DOHH2 (cell line): ENCODE results near the gene MST1R.
A peak's percentile ranks its signal among the peaks of the same experiment; 100 is the strongest.

ENCODE experiments used
- H3F3A ChIP-seq: fragments of 200-600 bp; sonication (generic), shearing (Covaris generic); 2 replicates; pipeline ENCODE4 v1.6.0; 2016; ENCODE audit warnings: antibody characterized with exemption, mild to moderate bottlenecking; ENCODE audit not compliant: control insufficient read depth, insufficient read depth
- H3K27ac ChIP-seq: fragments of 200-600 bp; sonication (generic); 2 replicates; pipeline ENCODE4 v1.5.1; 2014; ENCODE audit warnings: low read depth, mild to moderate bottlenecking, low read length, moderate library complexity
- H3K27me3 ChIP-seq: fragments of 200-600 bp; sonication (generic); 2 replicates; pipeline ENCODE4 v1.6.1; 2014; ENCODE audit warnings: mild to moderate bottlenecking, low read length, mixed read lengths; ENCODE audit not compliant: control insufficient read depth
- H3K36me3 ChIP-seq: fragments of 200-600 bp; sonication (generic); 2 replicates; pipeline ENCODE4 v1.6.1; 2014; ENCODE audit warnings: mild to moderate bottlenecking, low read length, moderate library complexity, mixed read lengths; ENCODE audit not compliant: control insufficient read depth
- H3K4me1 ChIP-seq: fragments of 200-600 bp; sonication (generic); 2 replicates; pipeline ENCODE4 v1.6.1; 2014; ENCODE audit warnings: mild to moderate bottlenecking, low read length, mixed read lengths; ENCODE audit not compliant: control insufficient read depth
- H3K4me2 ChIP-seq: fragments of 200-600 bp; sonication (generic); 2 replicates; pipeline ENCODE4 v1.6.0; 2014; ENCODE audit warnings: mild to moderate bottlenecking, low read length, moderate library complexity
- H3K4me3 ChIP-seq: fragments of 200-600 bp; sonication (generic); 2 replicates; pipeline ENCODE4 v1.5.1; 2014; ENCODE audit warnings: mild to moderate bottlenecking, low read length, mixed read lengths
- H3K79me2 ChIP-seq: fragments of 200-600 bp; sonication (generic); 2 replicates; pipeline ENCODE4 v1.6.1; 2014; ENCODE audit warnings: mild to moderate bottlenecking, low read length, mixed read lengths; ENCODE audit not compliant: control insufficient read depth
- H3K9me2 ChIP-seq: fragments of 200-600 bp; sonication (generic); replicated peaks from 2 replicates; pipeline ENCODE4 v1.6.1; 2014; ENCODE audit warnings: mild to moderate bottlenecking, low read length, mixed read lengths; ENCODE audit not compliant: control insufficient read depth
- H3K9me3 ChIP-seq: fragments of 200-600 bp; sonication (generic); 2 replicates; pipeline ENCODE4 v1.6.1; 2014; ENCODE audit warnings: antibody characterized with exemption, low read length, mixed read lengths; ENCODE audit not compliant: control insufficient read depth, insufficient read depth
- H4K20me1 ChIP-seq: fragments of 200-600 bp; sonication (generic); 2 replicates; pipeline ENCODE4 v1.6.0; 2014; ENCODE audit warnings: low read depth, mild to moderate bottlenecking, antibody characterized with exemption, low read length, moderate library complexity; ENCODE audit not compliant: control insufficient read depth, insufficient read depth
- CTCF ChIP-seq: fragments of 200-600 bp; sonication (generic); IDR thresholded peaks from one replicate; pipeline ENCODE4 v1.5.1; 2014; ENCODE audit warnings: antibody characterized with exemption, mild to moderate bottlenecking, low read depth, low read length; ENCODE audit not compliant: poor library complexity, severe bottlenecking
- EZH2phosphoT487 ChIP-seq: fragments of 200-600 bp; sonication (generic); IDR thresholded peaks from 2 replicates; pipeline ENCODE4 v1.6.1; 2017; ENCODE audit warnings: borderline replicate concordance, mild to moderate bottlenecking, antibody characterized with exemption, low read length, moderate library complexity, mixed read lengths

The MST1R gene

GRCh38 chr3:49868862-49869466 is 34.7 kb downstream of the MST1R start:
- Histone ChIP-seq H4K20me1 (no peaks in the 10 kb centered on the region), H3F3A (no peaks in the 10 kb centered on the region), H3K9me3 (no peaks in the 10 kb centered on the region), H3K27ac (no peak overlapping the region), H3K4me1 (peaks cover 16% of the 10 kb centered on the region), H3K4me2 (peak overlapping the region; percentile 82), H3K4me3 (peak overlapping the region; percentile 64), H3K79me2 (no peaks in the 10 kb centered on the region), H3K27me3 (peaks cover 61% of the 10 kb centered on the region), H3K36me3 (no peaks in the 10 kb centered on the region), H3K9me2 (no peaks in the 10 kb centered on the region)
- TF ChIP-seq CTCF: no peak
- no peak for TF ChIP-seq EZH2phosphoT487

- Histone ChIP-seq H3K9me2 (no peaks in the 10 kb centered on the region), H3K27me3 (peaks cover 61% of the 10 kb centered on the region), H4K20me1 (no peaks in the 10 kb centered on the region), H3K4me1 (peaks cover 16% of the 10 kb centered on the region), H3K36me3 (no peaks in the 10 kb centered on the region), H3K79me2 (no peaks in the 10 kb centered on the region), H3K27ac (no peak overlapping the region), H3K9me3 (no peaks in the 10 kb centered on the region), H3F3A (no peaks in the 10 kb centered on the region), H3K4me3 (no peak overlapping the region), H3K4me2 (no peak overlapping the region)
- TF ChIP-seq EZH2phosphoT487 (no peak), CTCF (no peak)
These were observed 35.8 kb downstream of the MST1R start for GRCh38 chr3:49867871-49868321.

GRCh38 chr3:49867400-49867799 is 36.3 kb downstream of the MST1R start:
- peaks cover 61% of the 10 kb centered on the region for H3K27me3 ChIP-seq
- no peak overlapping the region for H3K27ac ChIP-seq
- no peak overlapping the region for H3K4me3 ChIP-seq
- no peaks in the 10 kb centered on the region for H3K9me2 ChIP-seq
- no peaks in the 10 kb centered on the region for H3F3A ChIP-seq
- no peaks in the 10 kb centered on the region for H4K20me1 ChIP-seq
- no peak overlapping the region for H3K4me2 ChIP-seq
- TF ChIP-seq EZH2phosphoT487 (no peak), CTCF (no peak)
- no peaks in the 10 kb centered on the region for H3K36me3 ChIP-seq
- H3K79me2 ChIP-seq: no peaks in the 10 kb centered on the region
- H3K9me3 ChIP-seq: no peaks in the 10 kb centered on the region
- peaks cover 16% of the 10 kb centered on the region for H3K4me1 ChIP-seq
